ENCODE measurements around the gene LEMD2.

- TF ChIP-seq EZH2 (IDR thresholded peaks at IDR 0.05; ENCODE audit: low read length, missing control alignments) = no peak
- TF ChIP-seq CTCF (conservative IDR thresholded peaks at IDR 0.05 in 1 of 2, IDR thresholded peaks at IDR 0.05 in 1 of 2; ENCODE audit: low read depth in 1 of 2, low read length in 2 of 2) = no peak
Measured at GRCh38 chr6:33813246-33813904, 24.4 kb upstream of the LEMD2 start.
